NT2/D1 (cell line): Measurements from ENCODE around the gene C22orf15.

Source experiments
- DNase-seq: peaks from one replicate; pipeline ENCODE4 v3.0.0-alpha.2; 2011; ENCODE audit warnings: low read depth, low spot score
- H3K27me3 ChIP-seq: 2 replicates; pipeline ENCODE4 v1.6.0; 2011; ENCODE audit warnings: mild to moderate bottlenecking; ENCODE audit not compliant: insufficient read length, insufficient read depth
- H3K36me3 ChIP-seq: 2 replicates; pipeline ENCODE4 v1.6.1; 2011; ENCODE audit warnings: mild to moderate bottlenecking, low read length, mixed read lengths; ENCODE audit not compliant: insufficient read depth, insufficient read length
- H3K4me1 ChIP-seq: 2 replicates; pipeline ENCODE4 v1.5.1; 2011; ENCODE audit not compliant: insufficient read depth, insufficient read length
- H3K4me3 ChIP-seq: 2 replicates; pipeline ENCODE4 v1.5.1; 2011; ENCODE audit warnings: low read depth; ENCODE audit not compliant: insufficient read length
- H3K9ac ChIP-seq: 2 replicates; pipeline ENCODE4 v1.6.0; 2011; ENCODE audit warnings: low read depth; ENCODE audit not compliant: insufficient read length
- H3K9me3 ChIP-seq: 2 replicates; pipeline ENCODE4 v1.5.1; 2011; ENCODE audit warnings: mild to moderate bottlenecking, low read length; ENCODE audit not compliant: insufficient read depth
- SUZ12 ChIP-seq: IDR thresholded peaks from 2 replicates; pipeline ENCODE4 v1.6.1; 2011; ENCODE audit not compliant: insufficient read length, insufficient read depth; ENCODE audit errors: extremely low read depth
- YY1 ChIP-seq: IDR thresholded peaks from 2 replicates; pipeline ENCODE4 v1.6.1; 2011; ENCODE audit not compliant: insufficient read length, insufficient read depth
- ZNF274 ChIP-seq: IDR thresholded peaks from 2 replicates; pipeline ENCODE4 v1.6.1; 2011; ENCODE audit warnings: mild to moderate bottlenecking, low read depth, low read length

C22orf15 gene

GRCh38 chr22:23744001-23744400 lies 18.8 kb upstream of the C22orf15 start:
- H3K27me3 ChIP-seq, result no peaks in the 10 kb centered on the region

GRCh38 chr22:23744485-23744884 lies 18.3 kb upstream of the C22orf15 start:
- no peak overlapping the region for H3K9ac ChIP-seq
- TF ChIP-seq ZNF274, result no peak
- no peak for TF ChIP-seq YY1
- TF ChIP-seq SUZ12, result no peak
- no peak overlapping the region for H3K4me3 ChIP-seq
- H3K27me3 ChIP-seq, result no peaks in the 10 kb centered on the region
- DNase-seq, result no peak
- no peaks in the 10 kb centered on the region for H3K4me1 ChIP-seq
- no peaks in the 10 kb centered on the region for H3K9me3 ChIP-seq
- H3K36me3 ChIP-seq, result peaks cover 42% of the 10 kb centered on the region

More at GRCh38 chr22:23744001-23744400, 18.8 kb upstream of the C22orf15 start:
- Histone ChIP-seq H3K4me1 (no peaks in the 10 kb centered on the region), H3K9ac (no peak overlapping the region), H3K9me3 (no peaks in the 10 kb centered on the region), H3K4me3 (no peak overlapping the region), H3K36me3 (peaks cover 42% of the 10 kb centered on the region)
- DNase-seq, result no peak
- TF ChIP-seq YY1, result no peak

DNA sequence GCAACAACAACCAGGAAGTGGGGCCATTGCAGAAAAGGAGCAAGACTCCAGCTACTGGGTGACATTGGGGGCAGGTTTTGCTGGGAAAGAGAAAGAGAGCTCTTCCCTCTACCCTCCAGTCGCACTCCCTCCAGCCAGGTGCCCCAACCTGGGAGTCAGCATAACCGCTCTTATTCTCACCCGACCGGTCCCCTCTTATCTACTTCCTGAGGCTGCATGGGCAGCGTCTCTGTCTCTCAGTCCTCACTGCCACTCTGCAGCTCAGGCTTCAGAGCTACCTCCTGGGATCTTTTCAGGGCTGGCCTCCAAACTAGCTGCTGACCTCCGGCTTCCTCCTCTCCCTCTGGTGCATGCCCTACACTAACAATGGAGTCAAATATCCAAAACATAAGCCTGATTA lies 17.0 kb upstream of the C22orf15 start:
- Histone ChIP-seq H3K9me3 (no peaks in the 10 kb centered on the region), H3K9ac (no peak overlapping the region), H3K27me3 (no peaks in the 10 kb centered on the region), H3K4me1 (no peaks in the 10 kb centered on the region), H3K36me3 (peaks cover 42% of the 10 kb centered on the region), H3K4me3 (no peak overlapping the region)
- TF ChIP-seq YY1, result no peak
- TF ChIP-seq ZNF274, result no peak
- TF ChIP-seq SUZ12, result no peak
- no peak for DNase-seq

DNA sequence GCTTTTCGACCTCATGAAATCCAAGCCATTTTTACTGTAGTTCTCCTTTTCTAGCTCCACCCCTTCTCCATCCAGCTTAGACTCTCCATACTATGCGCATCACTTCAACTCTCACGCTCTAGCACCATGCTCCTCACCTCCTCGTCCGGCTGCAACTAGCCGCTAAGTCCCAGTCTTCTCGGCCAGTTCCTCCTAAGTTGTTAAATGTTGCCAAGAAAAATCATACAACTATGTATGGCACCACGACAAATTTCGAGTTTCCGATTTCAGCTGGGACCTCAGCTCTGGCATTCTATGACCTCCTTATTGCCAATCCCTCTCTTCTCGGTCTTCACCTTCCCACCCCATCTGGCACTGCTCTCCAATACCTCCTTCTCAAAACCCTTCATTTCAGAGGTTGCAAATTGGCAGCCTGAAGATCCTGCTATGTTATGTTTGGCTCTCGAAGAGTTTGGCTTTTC lies 12.9 kb upstream of the C22orf15 start:
- H3K4me3 ChIP-seq, result no peak overlapping the region
- DNase-seq, result no peak
- TF ChIP-seq SUZ12 (no peak), YY1 (no peak)
- peaks cover 7% of the 10 kb centered on the region for H3K4me1 ChIP-seq
- H3K36me3 ChIP-seq, result peaks cover 6% of the 10 kb centered on the region
- no peak overlapping the region for H3K9ac ChIP-seq
- no peaks in the 10 kb centered on the region for H3K9me3 ChIP-seq
- no peaks in the 10 kb centered on the region for H3K27me3 ChIP-seq

- Histone ChIP-seq H3K27me3 (no peaks in the 10 kb centered on the region), H3K4me1 (peaks cover 7% of the 10 kb centered on the region), H3K9me3 (no peaks in the 10 kb centered on the region), H3K36me3 (peaks cover under 1% of the 10 kb centered on the region), H3K9ac (peak overlapping the region; percentile 46), H3K4me3 (peak overlapping the region; percentile 57)
- no peak for TF ChIP-seq YY1
- no peak for TF ChIP-seq SUZ12
- TF ChIP-seq ZNF274, result no peak
- no peak for DNase-seq
Observed at GRCh38 chr22:23750367-23750713, 12.4 kb upstream of the C22orf15 start.

- no peak for TF ChIP-seq YY1
- DNase-seq, result no peak
- H3K27me3 ChIP-seq, result no peaks in the 10 kb centered on the region
Observed at GRCh38 chr22:23750714-23751440, 11.9 kb upstream of the C22orf15 start, which contains the start of gene ZNF70. ZNF70 (minus strand) TSS chr22:23751112; CDS start chr22:23745140, 5,972 bp downstream.

DNA sequence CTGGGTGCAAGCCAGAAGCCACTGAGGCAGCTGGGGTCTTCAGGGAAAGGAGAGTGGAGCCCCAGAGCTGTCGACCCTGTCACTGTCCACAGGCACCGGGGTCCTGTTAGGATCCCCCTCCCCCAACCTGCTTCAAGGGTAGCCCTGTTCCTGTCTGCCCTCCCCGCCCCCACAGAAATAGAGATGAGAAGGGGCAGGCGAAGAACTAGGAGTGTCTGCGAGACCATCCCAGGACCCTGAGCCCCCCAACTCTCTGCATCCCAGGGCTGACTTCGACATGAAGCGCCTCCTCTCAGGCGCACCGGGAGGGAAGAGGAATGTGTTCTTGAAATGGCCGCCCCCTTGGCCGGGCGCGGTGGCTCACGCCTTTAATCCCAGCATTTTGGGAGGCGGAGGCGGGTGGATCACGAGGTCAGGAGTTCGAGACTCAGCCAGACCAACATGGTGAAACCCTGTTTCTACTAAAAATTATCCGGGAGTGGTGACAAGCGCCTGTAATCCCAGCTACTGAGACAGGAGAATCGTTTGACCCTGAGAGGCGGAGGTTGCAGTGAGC lies 11.3 kb upstream of the C22orf15 start:
- no peaks in the 10 kb centered on the region for H3K27me3 ChIP-seq
- no peaks in the 10 kb centered on the region for H3K9me3 ChIP-seq
- H3K9ac ChIP-seq, result peak overlapping the region; percentile 93
- no peak for DNase-seq
- TF ChIP-seq SUZ12, result no peak
- TF ChIP-seq YY1, result no peak
- H3K4me1 ChIP-seq, result peaks cover 7% of the 10 kb centered on the region
- no peaks in the 10 kb centered on the region for H3K36me3 ChIP-seq
- peak overlapping the region; percentile 94 for H3K4me3 ChIP-seq

More at GRCh38 chr22:23750714-23751440, 11.9 kb upstream of the C22orf15 start, which contains the start of gene ZNF70:
- H3K4me3 ChIP-seq, result peak within 1 kb of the TSS; percentile 94
- H3K9me3 ChIP-seq, result no peaks in the 10 kb centered on the region
- H3K36me3 ChIP-seq, result no peaks in the 10 kb centered on the region
- H3K4me1 ChIP-seq, result peaks cover 7% of the 10 kb centered on the region
- peak within 1 kb of the TSS; percentile 93 for H3K9ac ChIP-seq
